HFFc6 (cell line): ENCODE data around the gene NECTIN1. TPM values are rescaled to one million over a fixed set of nuclear protein-coding genes. Genes with fewer than 3 reads are reported as not detected.
A peak's percentile ranks its signal among the peaks of the same experiment; 100 is the strongest.

Source experiments
- DNase-seq: peaks from one replicate; pipeline ENCODE4 v3.0.0-alpha.2; 2018
- H3K27ac Mint-ChIP-seq: 2 replicates; pipeline ENCODE4 v1.8.0; 2020; ENCODE audit warnings: mild to moderate bottlenecking, mixed read lengths
- H3K27me3 Mint-ChIP-seq: 2 replicates; pipeline ENCODE4 v1.8.0; 2021; ENCODE audit warnings: mild to moderate bottlenecking, moderate library complexity, mixed read lengths; ENCODE audit not compliant: insufficient read depth
- H3K36me3 Mint-ChIP-seq: 2 replicates; pipeline ENCODE4 v1.8.0; 2021; ENCODE audit warnings: low read depth, mixed read lengths
- H3K4me1 Mint-ChIP-seq: 2 replicates; pipeline ENCODE4 v1.8.0; 2020; ENCODE audit warnings: low read depth, mixed read lengths
- H3K4me3 Mint-ChIP-seq: 2 replicates; pipeline ENCODE4 v1.8.0; 2020; ENCODE audit warnings: mild to moderate bottlenecking, moderate library complexity, mixed read lengths
- H3K9me3 Mint-ChIP-seq: 2 replicates; pipeline ENCODE4 v1.8.0; 2020; ENCODE audit warnings: mild to moderate bottlenecking, mixed read lengths
- CTCF ChIP-seq: fragments of 200-600 bp; sonication (generic); IDR thresholded peaks from 2 replicates; pipeline ENCODE4 v1.5.0; 2021; ENCODE audit warnings: antibody characterized with exemption, mild to moderate bottlenecking
- total RNA-seq, 6 experiments: library from RNA; stranded (reverse); fragmentation: NEBNext Ultra II Directional; extraction: Animal tissue kit (Norgen Biotek cat#: 25700); gene quantifications; 2 replicates in 1 of 6; 3 replicates in 5 of 6; pipeline ENCODE4 v1.2.3, GENCODE V29; 2021

The NECTIN1 gene
- total RNA-seq, 6 experiments from 2014 or later = 4.1 to 7.9 (median 6.6) TPM

- no peak for TF ChIP-seq CTCF
- Mint-ChIP-seq H3K27me3 (peaks cover 32% of the 10 kb centered on the region), H3K4me3 (no peak overlapping the region), H3K9me3 (no peaks in the 10 kb centered on the region), H3K27ac (no peak overlapping the region), H3K36me3 (no peaks in the 10 kb centered on the region), H3K4me1 (peaks cover 34% of the 10 kb centered on the region)
- no peak for DNase-seq
Observed at GRCh38 chr11:119619665-119620064, 109.3 kb downstream of the NECTIN1 start.

- H3K36me3 Mint-ChIP-seq = no peaks in the 10 kb centered on the region
- peaks cover 34% of the 10 kb centered on the region for H3K4me1 Mint-ChIP-seq
- no peak for DNase-seq
- TF ChIP-seq CTCF = no peak
- no peak overlapping the region for H3K4me3 Mint-ChIP-seq
- H3K27ac Mint-ChIP-seq = no peak overlapping the region
- no peaks in the 10 kb centered on the region; the same call in 1 of the 2 replicates for H3K9me3 Mint-ChIP-seq
- H3K27me3 Mint-ChIP-seq = peaks cover 35% of the 10 kb centered on the region
Observed at GRCh38 chr11:119618208-119618909, 110.6 kb downstream of the NECTIN1 start.

- peaks cover 6% of the 10 kb centered on the region; the same call in 1 of the 2 replicates for H3K36me3 Mint-ChIP-seq
- H3K9me3 Mint-ChIP-seq = peaks cover 6% of the 10 kb centered on the region; the same call in 1 of the 2 replicates
- H3K27me3 Mint-ChIP-seq = peaks cover 29% of the 10 kb centered on the region
- DNase-seq = no peak
- H3K27ac Mint-ChIP-seq = no peak overlapping the region
- no peak for TF ChIP-seq CTCF
- peaks cover 34% of the 10 kb centered on the region for H3K4me1 Mint-ChIP-seq
- no peak overlapping the region for H3K4me3 Mint-ChIP-seq
Observed at GRCh38 chr11:119617340-119617713, 111.7 kb downstream of the NECTIN1 start.

GRCh38 chr11:119616586-119617339 lies 112.2 kb downstream of the NECTIN1 start:
- Mint-ChIP-seq H3K36me3 (peaks cover 6% of the 10 kb centered on the region; the same call in 1 of the 2 replicates), H3K9me3 (peaks cover 12% of the 10 kb centered on the region; the same call in 1 of the 2 replicates), H3K4me1 (peaks cover 34% of the 10 kb centered on the region), H3K4me3 (no peak overlapping the region), H3K27ac (no peak overlapping the region; the same call in 1 of the 2 replicates), H3K27me3 (peaks cover 31% of the 10 kb centered on the region)
- DNase-seq = no peak
- TF ChIP-seq CTCF = no peak

GRCh38 chr11:119615882-119616196 lies 113.2 kb downstream of the NECTIN1 start:
- Mint-ChIP-seq H3K36me3 (peaks cover 6% of the 10 kb centered on the region; the same call in 1 of the 2 replicates), H3K27me3 (peaks cover 22% of the 10 kb centered on the region)

More at GRCh38 chr11:119615882-119616196, 113.2 kb downstream of the NECTIN1 start:
- Mint-ChIP-seq H3K27ac (peak overlapping the region; percentile 72), H3K9me3 (peaks cover 12% of the 10 kb centered on the region; the same call in 1 of the 2 replicates), H3K4me1 (peaks cover 34% of the 10 kb centered on the region), H3K4me3 (peak overlapping the region; percentile 50; the same call in 1 of the 2 replicates)
- no peak for DNase-seq
- TF ChIP-seq CTCF = no peak
